ENCODE measurements around the gene UROC1. TPM values are rescaled to one million over a fixed set of nuclear protein-coding genes. Genes with fewer than 3 reads are reported as not detected.

Gene UROC1
- total and polyA plus RNA-seq, 4 experiments from 2014 or later, result not detected

DNA sequence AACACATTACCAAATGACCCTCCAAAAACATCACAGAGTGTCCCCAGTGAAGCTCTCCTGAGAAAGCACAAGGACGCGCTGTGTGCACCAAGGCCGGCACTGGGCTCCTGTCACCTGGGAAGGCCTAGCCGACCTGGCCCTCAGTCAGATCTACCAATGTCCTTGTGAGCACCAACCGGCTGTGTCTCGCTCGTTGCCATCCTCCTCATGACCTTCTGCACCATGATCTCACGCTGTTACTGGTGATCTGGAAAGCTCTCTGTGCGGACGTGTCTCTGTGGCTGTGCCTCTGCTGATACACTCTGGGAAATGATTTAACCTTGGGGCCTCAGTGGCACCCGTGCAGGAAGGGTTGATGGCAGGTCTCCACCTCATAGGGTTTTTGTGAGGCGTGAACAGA lies 66.1 kb downstream of the UROC1 start:
- no peak for DNase-seq
- Mint-ChIP-seq H3K27me3 (no peaks in the 10 kb centered on the region), H3K9me3 (no peaks in the 10 kb centered on the region), H3K36me3 (peaks cover 28 to 77% of the 10 kb centered on the region in 2 donors), H3K4me3 (no peak overlapping the region), H3K27ac (peak overlapping the region in 1 of 7 donors; percentile 59), H3K4me1 (peaks cover 2 to 10% (median 5%) of the 10 kb centered on the region in 4 donors)
- H3K4me1 ChIP-seq (ENCODE audit: insufficient read depth, low read length), result no peaks in the 10 kb centered on the region
- no peak overlapping the region for H3K4me3 ChIP-seq (ENCODE audit: low read length in 2 of 2)
- intact Hi-C loops (cut with micrococcal nuclease), result no loop called here
- ChIA-PET POLR2A (ENCODE audit: partially characterized antibody) (interaction anchor here (1.0 kb wide), 1 partner anchor 13 kb away, joined by 3 read pairs; no protein-coding TSS in a partner anchor), CTCF (ENCODE audit: partially characterized antibody) (no interaction called here)
- no peaks in the 10 kb centered on the region for H3K27me3 ChIP-seq (ENCODE audit: insufficient read depth, low read length)
- no peak overlapping the region for H3K27ac ChIP-seq (ENCODE audit: low read depth, low read length)
- H3K9me3 ChIP-seq (ENCODE audit: control insufficient read depth in 1 of 2, low read length in 2 of 2), result no peaks in the 10 kb centered on the region
- peaks cover 44% of the 10 kb centered on the region for H3K36me3 ChIP-seq (ENCODE audit: insufficient read depth, low read length)

DNA sequence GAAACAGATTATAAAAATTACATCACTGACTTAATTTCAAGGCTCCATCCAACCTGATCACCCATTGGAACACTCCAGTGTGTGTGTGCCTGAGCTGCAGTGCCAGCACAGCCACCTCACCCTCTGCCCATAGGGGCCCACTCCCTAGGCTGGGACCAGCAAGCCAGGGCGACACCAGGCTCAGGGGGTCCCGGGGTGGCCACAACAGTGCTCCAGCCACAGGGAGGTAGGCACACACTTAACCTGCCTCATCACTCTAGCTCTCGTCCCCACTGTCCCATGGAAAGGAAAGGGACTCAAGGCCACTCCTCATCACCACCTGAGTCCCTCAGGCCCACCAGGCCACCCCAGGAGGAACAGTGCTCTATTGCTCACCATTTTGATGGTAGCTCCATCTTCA lies 66.8 kb downstream of the UROC1 start:
- Histone ChIP-seq H3K4me1 (ENCODE audit: insufficient read depth, low read length) (no peaks in the 10 kb centered on the region), H3K36me3 (ENCODE audit: insufficient read depth, low read length) (peaks cover 38% of the 10 kb centered on the region), H3K4me3 (ENCODE audit: low read length in 2 of 2) (no peak overlapping the region), H3K27me3 (ENCODE audit: insufficient read depth, low read length) (no peaks in the 10 kb centered on the region), H3K9me3 (ENCODE audit: control insufficient read depth in 1 of 2, low read length in 2 of 2) (no peaks in the 10 kb centered on the region), H3K27ac (ENCODE audit: low read depth, low read length) (no peak overlapping the region)
- Mint-ChIP-seq H3K9me3 (no peaks in the 10 kb centered on the region), H3K4me3 (no peak overlapping the region), H3K36me3 (peaks cover 31 to 73% of the 10 kb centered on the region in 2 donors), H3K4me1 (peaks cover 0 to 5% (median 4%) of the 10 kb centered on the region in 4 donors), H3K27ac (peak overlapping the region in 1 of 7 donors; percentile 51), H3K27me3 (no peaks in the 10 kb centered on the region)
- intact Hi-C loops (cut with micrococcal nuclease), result no loop called here
- POLR2A ChIA-PET (ENCODE audit: partially characterized antibody), result no interaction called here
- DNase-seq, result no peak
- CTCF ChIA-PET (ENCODE audit: partially characterized antibody), result no interaction called here

DNA sequence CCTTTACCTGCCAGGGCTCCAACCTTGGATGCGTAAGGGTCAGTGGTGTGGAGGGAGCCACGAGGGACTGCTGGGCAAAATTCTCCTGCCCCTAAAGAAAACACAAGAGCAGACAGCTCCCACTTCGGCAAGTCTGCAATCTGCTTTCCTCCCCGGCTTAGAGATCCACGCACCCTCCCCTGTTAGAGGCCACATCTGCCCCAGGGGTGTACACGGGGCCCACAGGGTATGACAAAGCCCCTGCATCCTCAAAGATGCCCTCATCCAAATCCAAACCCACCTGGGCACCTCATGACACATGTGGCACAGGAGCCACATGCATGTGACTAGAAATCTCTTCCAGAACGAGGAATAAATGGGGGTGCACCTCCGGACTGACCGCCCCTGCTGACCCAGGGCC lies 67.4 kb downstream of the UROC1 start:
- Histone ChIP-seq H3K4me3 (ENCODE audit: low read length in 2 of 2) (no peak overlapping the region), H3K36me3 (ENCODE audit: insufficient read depth, low read length) (peaks cover 35% of the 10 kb centered on the region), H3K27me3 (ENCODE audit: insufficient read depth, low read length) (no peaks in the 10 kb centered on the region), H3K9me3 (ENCODE audit: control insufficient read depth in 1 of 2, low read length in 2 of 2) (no peaks in the 10 kb centered on the region), H3K27ac (ENCODE audit: low read depth, low read length) (no peak overlapping the region), H3K4me1 (ENCODE audit: insufficient read depth, low read length) (no peaks in the 10 kb centered on the region)
- Mint-ChIP-seq H3K4me1 (peaks cover 0 to 4% (median 1%) of the 10 kb centered on the region in 4 donors), H3K9me3 (no peaks in the 10 kb centered on the region), H3K36me3 (peaks cover 28 to 72% of the 10 kb centered on the region in 2 donors), H3K4me3 (no peak overlapping the region), H3K27ac (peak overlapping the region in 1 of 7 donors; percentile 23), H3K27me3 (no peaks in the 10 kb centered on the region)
- ChIA-PET POLR2A (ENCODE audit: partially characterized antibody) (no interaction called here), CTCF (ENCODE audit: partially characterized antibody) (no interaction called here)
- intact Hi-C loops (cut with micrococcal nuclease), result no loop called here
- no peak for DNase-seq

DNA sequence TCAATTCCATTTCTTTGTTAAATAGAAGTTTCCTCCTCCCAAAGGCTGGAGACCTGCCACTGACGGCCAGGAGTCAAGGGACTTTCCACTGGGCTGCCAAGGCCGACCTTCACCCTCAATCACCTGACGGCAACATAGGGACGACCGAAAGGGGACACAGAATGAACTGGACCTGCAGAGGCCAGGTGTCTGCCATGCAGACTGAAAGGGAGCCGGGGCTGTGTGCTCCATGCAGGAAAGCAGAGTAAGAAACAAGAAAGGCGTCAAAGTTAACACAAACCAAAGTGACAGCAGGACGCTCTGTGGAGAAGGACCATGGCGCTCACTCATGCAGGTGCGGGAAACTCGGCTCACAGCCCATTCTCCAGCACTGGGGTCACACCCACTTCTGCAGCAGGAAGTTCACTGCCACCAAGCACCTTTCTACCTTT lies 67.9 kb downstream of the UROC1 start:
- H3K27me3 Mint-ChIP-seq, result no peaks in the 10 kb centered on the region
- intact Hi-C loops (cut with micrococcal nuclease), result no loop called here
- ChIA-PET POLR2A (ENCODE audit: partially characterized antibody) (no interaction called here), CTCF (ENCODE audit: partially characterized antibody) (no interaction called here)
- no peaks in the 10 kb centered on the region for H3K9me3 Mint-ChIP-seq
- no peak overlapping the region for H3K4me3 Mint-ChIP-seq
- H3K9me3 ChIP-seq (ENCODE audit: control insufficient read depth in 1 of 2, low read length in 2 of 2), result no peaks in the 10 kb centered on the region
- H3K4me3 ChIP-seq (ENCODE audit: low read length in 2 of 2), result no peak overlapping the region
- H3K36me3 ChIP-seq (ENCODE audit: insufficient read depth, low read length), result peaks cover 31% of the 10 kb centered on the region
- peaks cover 0 to 3% (median 0%) of the 10 kb centered on the region in 4 donors for H3K4me1 Mint-ChIP-seq
- H3K4me1 ChIP-seq (ENCODE audit: insufficient read depth, low read length), result no peaks in the 10 kb centered on the region
- no peaks in the 10 kb centered on the region for H3K27me3 ChIP-seq (ENCODE audit: insufficient read depth, low read length)
- peaks cover 25 to 70% of the 10 kb centered on the region in 2 donors for H3K36me3 Mint-ChIP-seq
- no peak for DNase-seq
- H3K27ac ChIP-seq (ENCODE audit: low read depth, low read length), result no peak overlapping the region
- H3K27ac Mint-ChIP-seq, result no peak overlapping the region

DNA sequence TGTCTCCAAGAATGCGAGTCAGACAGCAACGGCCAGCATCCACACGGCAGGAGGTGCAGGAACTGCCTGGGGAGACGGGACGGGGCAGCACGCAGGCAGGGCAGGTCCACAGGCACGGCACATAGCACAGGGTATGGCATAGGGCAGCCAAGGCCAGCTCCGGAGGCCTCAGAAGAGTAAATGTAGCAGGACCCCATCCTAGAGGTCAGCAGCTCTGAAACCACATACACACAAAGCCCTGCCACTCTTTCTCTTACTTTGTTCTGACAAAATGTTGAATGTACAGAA lies 68.7 kb downstream of the UROC1 start:
- Mint-ChIP-seq H3K27ac (no peak overlapping the region), H3K4me3 (no peak overlapping the region), H3K36me3 (peaks cover 22 to 66% of the 10 kb centered on the region in 2 donors), H3K27me3 (no peaks in the 10 kb centered on the region), H3K9me3 (no peaks in the 10 kb centered on the region), H3K4me1 (peaks cover 0 to 3% (median 0%) of the 10 kb centered on the region in 4 donors)
- Histone ChIP-seq H3K36me3 (ENCODE audit: insufficient read depth, low read length) (peaks cover 25% of the 10 kb centered on the region), H3K4me1 (ENCODE audit: insufficient read depth, low read length) (no peaks in the 10 kb centered on the region), H3K27ac (ENCODE audit: low read depth, low read length) (no peak overlapping the region), H3K27me3 (ENCODE audit: insufficient read depth, low read length) (no peaks in the 10 kb centered on the region), H3K4me3 (ENCODE audit: low read length in 2 of 2) (no peak overlapping the region), H3K9me3 (ENCODE audit: control insufficient read depth in 1 of 2, low read length in 2 of 2) (no peaks in the 10 kb centered on the region)
- intact Hi-C loops (cut with micrococcal nuclease), result no loop called here
- POLR2A ChIA-PET (ENCODE audit: partially characterized antibody), result no interaction called here
- no peak for DNase-seq
- CTCF ChIA-PET (ENCODE audit: partially characterized antibody), result no interaction called here

DNA sequence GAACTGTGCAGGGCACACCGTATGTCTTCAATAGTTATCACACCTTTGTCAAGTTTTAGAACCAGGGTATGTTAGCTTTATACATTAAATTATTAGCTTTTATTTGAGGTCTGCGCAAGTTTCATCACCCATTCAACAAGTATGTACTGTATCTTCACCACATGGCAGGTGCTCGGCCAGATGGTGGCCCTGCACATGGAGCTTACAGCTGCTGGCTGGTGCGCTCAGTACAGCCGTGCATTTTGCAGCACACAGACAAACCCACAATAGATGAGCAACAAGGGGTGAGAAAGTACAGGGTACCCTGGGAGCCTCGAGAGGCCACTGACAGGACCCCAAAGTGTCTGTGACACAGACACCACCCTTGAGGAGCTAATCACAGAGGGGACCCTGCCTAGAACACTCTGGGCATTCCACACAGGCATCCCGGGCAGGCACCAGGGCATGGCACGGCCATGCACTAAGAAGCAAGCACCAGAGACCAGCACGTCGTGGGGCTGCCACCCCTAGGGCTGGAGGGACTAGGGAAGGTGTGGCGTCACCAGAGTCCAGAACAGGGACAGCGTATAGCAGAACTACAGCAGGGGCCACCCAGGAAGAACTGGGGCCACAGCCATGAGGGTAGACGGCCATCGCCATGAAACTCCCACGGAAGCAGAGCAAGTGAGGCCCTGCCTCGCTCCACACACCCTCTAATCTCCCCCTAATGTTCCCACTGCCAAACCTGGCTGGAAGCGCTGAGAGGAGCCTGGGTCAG lies 69.3 kb downstream of the UROC1 start:
- Histone ChIP-seq H3K36me3 (ENCODE audit: insufficient read depth, low read length) (peaks cover 25% of the 10 kb centered on the region), H3K4me1 (ENCODE audit: insufficient read depth, low read length) (no peaks in the 10 kb centered on the region), H3K9me3 (ENCODE audit: control insufficient read depth in 1 of 2, low read length in 2 of 2) (no peaks in the 10 kb centered on the region), H3K27me3 (ENCODE audit: insufficient read depth, low read length) (no peaks in the 10 kb centered on the region), H3K4me3 (ENCODE audit: low read length in 2 of 2) (no peak overlapping the region), H3K27ac (ENCODE audit: low read depth, low read length) (no peak overlapping the region)
- H3K4me1 Mint-ChIP-seq, result peaks cover 0 to 3% (median 0%) of the 10 kb centered on the region in 4 donors
- no peak overlapping the region for H3K4me3 Mint-ChIP-seq
- H3K36me3 Mint-ChIP-seq, result peaks cover 22 to 66% of the 10 kb centered on the region in 2 donors
- intact Hi-C loops (cut with micrococcal nuclease), result no loop called here
- H3K27ac Mint-ChIP-seq, result no peak overlapping the region
- ChIA-PET CTCF (ENCODE audit: partially characterized antibody) (no interaction called here), POLR2A (ENCODE audit: partially characterized antibody) (no interaction called here)
- no peak for DNase-seq
- H3K9me3 Mint-ChIP-seq, result no peaks in the 10 kb centered on the region
- no peaks in the 10 kb centered on the region for H3K27me3 Mint-ChIP-seq

DNA sequence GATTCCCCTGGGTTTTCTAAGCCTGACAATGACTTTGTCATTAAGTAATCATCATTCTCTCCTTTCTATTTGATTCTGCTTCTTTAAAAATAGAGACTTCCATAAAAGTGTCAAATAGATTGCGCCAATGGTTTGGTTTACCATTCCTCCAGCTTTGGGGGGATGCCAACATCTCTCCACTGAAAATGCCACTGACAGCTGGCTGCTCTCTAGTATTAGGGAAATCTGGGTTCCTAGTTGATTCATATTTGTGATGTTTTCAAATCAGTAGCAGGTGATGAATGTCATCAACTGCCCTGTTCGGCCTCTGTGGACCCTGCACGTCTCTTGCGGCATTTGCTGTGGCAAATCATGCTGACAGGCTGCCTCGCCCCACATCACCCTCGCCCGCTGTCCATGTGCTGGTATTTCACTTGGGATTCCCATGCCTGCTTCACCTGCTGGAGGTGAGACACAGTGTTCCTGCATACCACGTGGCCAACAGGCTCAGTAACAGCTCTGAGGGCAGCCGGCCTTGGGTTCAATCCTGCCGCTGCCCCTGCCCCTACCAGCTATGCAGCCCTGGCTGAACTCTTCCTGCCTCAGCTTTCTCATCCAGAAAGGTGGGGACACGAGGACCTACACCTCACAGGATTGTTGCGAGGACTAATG lies 70.0 kb downstream of the UROC1 start:
- peaks cover 17% of the 10 kb centered on the region for H3K36me3 ChIP-seq (ENCODE audit: insufficient read depth, low read length)
- no peak for DNase-seq
- Mint-ChIP-seq H3K9me3 (no peaks in the 10 kb centered on the region), H3K27me3 (no peaks in the 10 kb centered on the region), H3K36me3 (peaks cover 19 to 64% of the 10 kb centered on the region in 2 donors), H3K27ac (peak overlapping the region in 2 of 7 donors; percentile 51 to 60), H3K4me3 (no peak overlapping the region), H3K4me1 (peaks cover 0 to 3% (median 0%) of the 10 kb centered on the region in 4 donors)
- ChIA-PET CTCF (ENCODE audit: partially characterized antibody) (no interaction called here), POLR2A (ENCODE audit: partially characterized antibody) (interaction anchor here (1.0 kb wide), 1 partner anchor 27 kb away, joined by 3 read pairs; no protein-coding TSS in a partner anchor)
- no peak overlapping the region for H3K4me3 ChIP-seq (ENCODE audit: low read length in 2 of 2)
- intact Hi-C loops (cut with micrococcal nuclease), result no loop called here
- H3K27ac ChIP-seq (ENCODE audit: low read depth, low read length), result no peak overlapping the region
- H3K4me1 ChIP-seq (ENCODE audit: insufficient read depth, low read length), result no peaks in the 10 kb centered on the region
- no peaks in the 10 kb centered on the region for H3K27me3 ChIP-seq (ENCODE audit: insufficient read depth, low read length)
- H3K9me3 ChIP-seq (ENCODE audit: control insufficient read depth in 1 of 2, low read length in 2 of 2), result no peaks in the 10 kb centered on the region

Measured in CD4-positive, alpha-beta memory T cell (primary cell).